Measurements from ENCODE around the gene DEDD. TPM values are rescaled to one million over a fixed set of nuclear protein-coding genes. Genes with fewer than 3 reads are reported as not detected.

The DEDD gene
- total RNA-seq, 1 experiment from 2014 or later: 40.4 TPM

GRCh38 chr1:161130266-161130665, 2.2 kb downstream of the DEDD start:
- Mint-ChIP-seq H3K4me3 (ENCODE audit: low read depth, unreplicated experiment) (no peak overlapping the region), H3K4me1 (ENCODE audit: low read depth, unreplicated experiment) (peaks cover 16% of the 10 kb centered on the region), H3K27me3 (ENCODE audit: unreplicated experiment) (no peaks in the 10 kb centered on the region), H3K9me3 (ENCODE audit: low read depth, unreplicated experiment) (no peaks in the 10 kb centered on the region), H3K36me3 (ENCODE audit: insufficient read depth, unreplicated experiment) (peaks cover 35% of the 10 kb centered on the region), H3K27ac (ENCODE audit: unreplicated experiment) (no peak overlapping the region)
- no TSS peak for BruUV-seq (replicated peaks)
- CTCF ChIA-PET: no interaction called here
- intact Hi-C loops (cut with micrococcal nuclease; ENCODE audit: unreplicated experiment): loop anchor here (10.0 kb wide), 1 partner anchor 405 kb away; no protein-coding TSS in a partner anchor
- TF ChIP-seq CTCF (IDR thresholded peaks at IDR 0.05; ENCODE audit: unreplicated experiment): no peak
- no peak for DNase-seq

GRCh38 chr1:161128591-161129420, 3.7 kb downstream of the DEDD start:
- H3K4me1 Mint-ChIP-seq (ENCODE audit: low read depth, unreplicated experiment): peaks cover 16% of the 10 kb centered on the region
- no peak for TF ChIP-seq CTCF (IDR thresholded peaks at IDR 0.05; ENCODE audit: unreplicated experiment)
- peaks cover 46% of the 10 kb centered on the region for H3K36me3 Mint-ChIP-seq (ENCODE audit: insufficient read depth, unreplicated experiment)
- no peak overlapping the region for H3K27ac Mint-ChIP-seq (ENCODE audit: unreplicated experiment)
- no peaks in the 10 kb centered on the region for H3K9me3 Mint-ChIP-seq (ENCODE audit: low read depth, unreplicated experiment)
- intact Hi-C loops (cut with micrococcal nuclease; ENCODE audit: unreplicated experiment): no loop called here
- no peaks in the 10 kb centered on the region for H3K27me3 Mint-ChIP-seq (ENCODE audit: unreplicated experiment)
- BruUV-seq (replicated peaks): no TSS peak
- no peak for DNase-seq
- CTCF ChIA-PET: interaction anchor here (0.6 to 1.3 kb wide), 2 partner anchors 11 to 152 kb away, joined by 3 to 6 read pairs; partner anchors contain the start of genes NIT1 and PFDN2
- H3K4me3 Mint-ChIP-seq (ENCODE audit: low read depth, unreplicated experiment): no peak overlapping the region

GRCh38 chr1:161127649-161128048, 4.8 kb downstream of the DEDD start:
- no peak for DNase-seq
- TF ChIP-seq CTCF (IDR thresholded peaks at IDR 0.05; ENCODE audit: unreplicated experiment): no peak
- no peaks in the 10 kb centered on the region for H3K9me3 Mint-ChIP-seq (ENCODE audit: low read depth, unreplicated experiment)
- intact Hi-C loops (cut with micrococcal nuclease; ENCODE audit: unreplicated experiment): no loop called here
- H3K4me3 Mint-ChIP-seq (ENCODE audit: low read depth, unreplicated experiment): no peak overlapping the region
- CTCF ChIA-PET: interaction anchor here (0.6 to 1.3 kb wide), 2 partner anchors 10 to 151 kb away, joined by 3 to 6 read pairs; partner anchors contain the start of genes NIT1 and PFDN2
- H3K27ac Mint-ChIP-seq (ENCODE audit: unreplicated experiment): no peak overlapping the region
- H3K27me3 Mint-ChIP-seq (ENCODE audit: unreplicated experiment): no peaks in the 10 kb centered on the region
- H3K4me1 Mint-ChIP-seq (ENCODE audit: low read depth, unreplicated experiment): peaks cover 16% of the 10 kb centered on the region
- H3K36me3 Mint-ChIP-seq (ENCODE audit: insufficient read depth, unreplicated experiment): peaks cover 57% of the 10 kb centered on the region
- BruUV-seq (replicated peaks): no TSS peak

- peaks cover 84% of the 10 kb centered on the region for H3K36me3 Mint-ChIP-seq (ENCODE audit: insufficient read depth, unreplicated experiment)
Measured at GRCh38 chr1:161122967-161123366, 9.5 kb downstream of the DEDD start.

More at GRCh38 chr1:161122967-161123366, 9.5 kb downstream of the DEDD start:
- no peak for DNase-seq
- no peaks in the 10 kb centered on the region for H3K9me3 Mint-ChIP-seq (ENCODE audit: low read depth, unreplicated experiment)
- H3K27me3 Mint-ChIP-seq (ENCODE audit: unreplicated experiment): no peaks in the 10 kb centered on the region
- no peak overlapping the region for H3K27ac Mint-ChIP-seq (ENCODE audit: unreplicated experiment)
- BruUV-seq (replicated peaks): no TSS peak
- no peak overlapping the region for H3K4me3 Mint-ChIP-seq (ENCODE audit: low read depth, unreplicated experiment)
- CTCF ChIA-PET: no interaction called here
- intact Hi-C loops (cut with micrococcal nuclease; ENCODE audit: unreplicated experiment): no loop called here
- peaks cover 16% of the 10 kb centered on the region for H3K4me1 Mint-ChIP-seq (ENCODE audit: low read depth, unreplicated experiment)
- no peak for TF ChIP-seq CTCF (IDR thresholded peaks at IDR 0.05; ENCODE audit: unreplicated experiment)
